OCI-M1 (cell line): Measurements from ENCODE around the gene MAT1A.
"Not testable (repeated sequence)": the region's sequence is repeated elsewhere in the genome, so short reads cannot be mapped to it uniquely, and the experiment has no call there.

Experiments used
- DNase-seq: peaks from one replicate; lab custom pipeline; 2025; lab: John Stamatoyannopoulos, UW

The MAT1A gene

GRCh38 chr10:80223031-80223419 is 66.4 kb downstream of the MAT1A start:
- DNase-seq = not testable (repeated sequence)
